Measurements from ENCODE around the gene COL6A5.

The COL6A5 gene

DNA sequence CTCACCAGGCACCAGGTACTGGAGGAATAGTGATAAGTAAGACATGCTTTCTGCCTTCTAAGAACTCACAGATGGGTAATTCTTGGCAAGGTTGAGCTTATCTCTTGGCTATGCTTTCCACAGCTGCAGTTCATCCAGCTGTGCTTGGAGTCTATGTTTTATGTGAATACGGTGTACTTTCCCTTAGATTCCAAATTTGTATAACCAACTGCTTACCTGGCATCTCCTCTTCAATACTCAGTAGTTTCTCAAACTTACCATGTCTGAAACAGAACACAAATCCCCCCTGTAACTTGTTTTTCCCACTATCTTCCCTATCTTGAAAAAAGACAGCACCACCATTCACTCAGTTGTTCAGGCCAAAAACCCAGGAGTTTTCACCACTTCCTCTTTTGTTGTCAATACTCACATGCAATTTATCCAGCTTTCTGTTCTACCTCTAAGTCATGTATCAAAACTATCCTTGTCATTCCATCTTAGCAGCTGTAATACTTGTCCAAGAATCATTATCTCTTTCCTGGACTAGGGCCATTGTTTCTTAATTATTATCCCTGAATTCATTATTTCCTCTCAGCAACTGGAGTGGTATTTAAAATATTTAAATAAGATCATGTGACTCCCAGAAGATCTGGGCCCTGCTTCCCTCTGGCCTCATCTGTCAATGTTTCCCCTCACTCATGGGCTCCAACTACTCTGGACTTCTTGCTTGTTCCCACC, 32.6 kb downstream of the COL6A5 start:
- TF ChIP-seq CTCF (conservative IDR thresholded peaks at IDR 0.05) = no peak
- H3K27ac ChIP-seq = no peak overlapping the region

GRCh38 chr3:130378677-130379191, 33.3 kb downstream of the COL6A5 start:
- no peak for TF ChIP-seq CTCF (conservative IDR thresholded peaks at IDR 0.05)
- no peak overlapping the region for H3K27ac ChIP-seq

DNA sequence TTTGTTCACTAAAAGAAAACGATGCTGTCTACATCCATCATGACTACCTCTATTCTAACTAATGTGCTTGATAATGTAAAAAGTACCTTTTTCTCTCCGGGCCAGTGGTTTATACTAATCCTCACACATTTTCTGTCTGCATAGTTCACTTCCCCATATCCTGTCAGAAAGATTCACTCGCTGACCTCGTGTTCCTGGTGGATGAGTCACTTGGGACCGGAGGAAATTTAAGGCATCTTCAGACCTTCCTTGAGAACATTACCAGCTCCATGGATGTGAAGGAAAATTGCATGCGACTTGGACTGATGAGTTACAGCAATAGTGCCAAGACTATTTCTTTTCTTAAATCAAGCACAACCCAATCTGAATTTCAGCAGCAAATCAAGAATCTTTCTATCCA, 33.8 kb downstream of the COL6A5 start:
- no peak overlapping the region for H3K27ac ChIP-seq
- no peak for TF ChIP-seq CTCF (conservative IDR thresholded peaks at IDR 0.05)

GRCh38 chr3:130380398-130380797, 34.9 kb downstream of the COL6A5 start:
- no peak overlapping the region for H3K27ac ChIP-seq
- TF ChIP-seq CTCF (conservative IDR thresholded peaks at IDR 0.05) = no peak

GRCh38 chr3:130383424-130383823, 38.0 kb downstream of the COL6A5 start:
- no peak for TF ChIP-seq CTCF (conservative IDR thresholded peaks at IDR 0.05)
- H3K27ac ChIP-seq = no peak overlapping the region

DNA sequence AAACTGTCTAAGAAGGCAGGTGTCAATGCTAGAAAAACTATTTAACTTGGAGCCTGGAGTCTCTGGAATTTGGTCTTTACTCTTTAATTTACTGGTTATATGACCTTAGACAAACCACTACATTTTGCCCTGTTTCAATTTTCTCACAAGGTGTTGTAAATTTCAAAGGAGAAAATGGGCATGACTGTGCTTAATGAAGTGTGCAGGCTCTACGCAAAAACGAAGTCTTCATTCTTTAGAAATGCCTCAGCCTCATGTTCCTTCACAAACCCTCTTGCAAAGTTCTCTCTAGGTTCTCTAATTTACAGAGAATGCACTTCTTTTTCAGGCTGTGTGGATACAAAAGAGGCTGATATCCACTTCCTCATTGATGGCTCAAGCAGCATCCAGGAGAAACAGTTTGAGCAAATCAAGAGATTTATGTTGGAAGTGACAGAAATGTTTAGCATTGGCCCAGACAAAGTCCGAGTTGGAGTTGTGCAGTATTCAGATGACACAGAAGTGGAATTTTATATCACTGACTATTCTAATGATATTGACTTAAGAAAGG, 39.1 kb downstream of the COL6A5 start:
- H3K27ac ChIP-seq = no peak overlapping the region
- TF ChIP-seq CTCF (conservative IDR thresholded peaks at IDR 0.05) = no peak

DNA sequence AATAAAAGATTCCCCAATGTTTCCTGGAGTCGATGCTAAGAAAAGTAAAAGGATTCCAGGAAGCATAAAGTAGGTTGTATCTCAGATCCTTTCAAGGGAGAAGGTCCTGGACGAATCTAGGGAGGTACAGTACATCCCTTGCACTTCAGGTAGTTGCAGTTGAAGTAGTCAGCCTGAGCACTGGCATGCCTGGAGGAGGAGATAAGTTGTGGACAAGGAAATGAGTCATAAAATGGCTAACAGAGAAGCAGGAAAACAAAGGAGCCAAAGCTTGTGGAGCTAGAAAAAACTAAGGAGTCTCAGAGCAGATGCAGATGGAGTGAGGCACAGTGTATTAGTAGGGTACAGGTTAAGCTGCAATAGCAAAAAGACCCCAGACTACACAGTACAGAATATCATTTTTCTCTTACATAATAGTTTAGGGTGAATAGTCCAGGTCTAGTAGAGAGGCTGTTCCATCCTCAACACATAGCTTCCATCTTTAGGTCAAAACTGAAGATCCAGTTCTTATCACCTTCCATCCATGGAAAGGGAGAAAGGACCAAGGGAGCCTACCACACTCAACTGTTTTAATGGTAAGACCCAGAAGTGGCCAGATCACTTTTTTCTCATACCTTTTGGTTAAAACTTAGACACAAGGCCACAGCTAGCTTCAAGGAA, 41.3 kb downstream of the COL6A5 start:
- H3K27ac ChIP-seq = no peak overlapping the region
- TF ChIP-seq CTCF (conservative IDR thresholded peaks at IDR 0.05) = no peak

All from VCaP (cell line).